Measurements from ENCODE around the gene PEAK1. TPM values are rescaled to one million over a fixed set of nuclear protein-coding genes. Genes with fewer than 3 reads are reported as not detected.
A peak's percentile ranks its signal among the peaks of the same experiment; 100 is the strongest.

Gene PEAK1
- total and polyA plus RNA-seq, 10 of the 15 experiments (the other 5 are each of a cell fraction or from before 2014, with no cell fraction given), result 0.62 to 24.2 (median 11.2) TPM

DNA sequence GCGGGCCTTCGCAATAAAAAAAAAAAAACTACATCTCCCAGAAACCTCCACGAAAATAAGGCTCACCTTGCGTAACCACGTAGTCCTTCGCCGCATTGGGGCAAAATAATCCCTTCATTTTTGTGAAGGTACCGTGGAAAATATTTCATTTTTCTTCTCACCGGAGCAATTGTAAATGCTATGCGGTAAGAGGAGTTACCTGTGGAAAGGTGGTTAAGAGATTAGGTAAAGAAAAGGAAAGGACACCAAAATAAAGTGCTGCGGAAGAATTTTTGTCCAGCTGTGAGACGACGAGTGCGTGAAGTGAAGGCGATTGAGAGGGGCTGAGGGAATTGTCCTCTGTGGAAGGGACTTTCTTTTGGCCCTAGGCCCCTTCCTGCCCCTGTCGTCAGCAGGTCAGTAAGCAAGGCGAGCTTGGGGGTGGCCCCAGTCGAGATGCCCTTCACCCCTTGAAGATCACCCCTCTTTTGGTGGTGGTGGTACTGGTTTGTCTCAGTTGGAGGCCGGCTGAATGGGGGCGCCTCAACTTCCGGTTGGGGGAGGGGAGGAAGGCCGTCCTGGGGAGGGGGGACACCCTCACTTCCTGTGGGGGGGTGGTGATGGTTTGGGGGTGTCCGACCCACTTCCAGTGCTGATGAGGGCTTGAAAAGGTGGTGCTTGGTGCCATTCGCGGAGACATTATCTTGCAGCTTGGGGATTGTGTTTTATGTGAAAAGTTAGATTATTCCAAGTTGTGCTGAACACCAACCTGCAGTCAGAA, 886 bp upstream of the PEAK1 start, which contains the start of gene HMG20A (continued):
- TF ChIP-seq, protein P1, sequence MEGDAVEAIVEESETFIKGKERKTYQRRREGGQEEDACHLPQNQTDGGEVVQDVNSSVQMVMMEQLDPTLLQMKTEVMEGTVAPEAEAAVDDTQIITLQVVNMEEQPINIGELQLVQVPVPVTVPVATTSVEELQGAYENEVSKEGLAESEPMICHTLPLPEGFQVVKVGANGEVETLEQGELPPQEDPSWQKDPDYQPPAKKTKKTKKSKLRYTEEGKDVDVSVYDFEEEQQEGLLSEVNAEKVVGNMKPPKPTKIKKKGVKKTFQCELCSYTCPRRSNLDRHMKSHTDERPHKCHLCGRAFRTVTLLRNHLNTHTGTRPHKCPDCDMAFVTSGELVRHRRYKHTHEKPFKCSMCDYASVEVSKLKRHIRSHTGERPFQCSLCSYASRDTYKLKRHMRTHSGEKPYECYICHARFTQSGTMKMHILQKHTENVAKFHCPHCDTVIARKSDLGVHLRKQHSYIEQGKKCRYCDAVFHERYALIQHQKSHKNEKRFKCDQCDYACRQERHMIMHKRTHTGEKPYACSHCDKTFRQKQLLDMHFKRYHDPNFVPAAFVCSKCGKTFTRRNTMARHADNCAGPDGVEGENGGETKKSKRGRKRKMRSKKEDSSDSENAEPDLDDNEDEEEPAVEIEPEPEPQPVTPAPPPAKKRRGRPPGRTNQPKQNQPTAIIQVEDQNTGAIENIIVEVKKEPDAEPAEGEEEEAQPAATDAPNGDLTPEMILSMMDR (IDR thresholded peaks at IDR 0.05 in 2 of 3, conservative IDR thresholded peaks at IDR 0.05 in 1 of 3; ENCODE audit: control insufficient read depth in 2 of 3, extremely low read depth in 1 of 3, insufficient read depth in 1 of 3, low read depth in 3 of 3, low read length in 3 of 3), result no peak
- TF ChIP-seq TCF12 (IDR thresholded peaks at IDR 0.05; ENCODE audit: low read depth, low read length) (0 out of 2 replicates have a peak, but pooled peaks have one; percentile 26), SUPT20H (IDR thresholded peaks at IDR 0.05; ENCODE audit: borderline replicate concordance, control insufficient read depth, low read depth, low read length) (no peak), CREB1 (IDR thresholded peaks at IDR 0.05; ENCODE audit: low read depth) (peak; percentile 89), POLR2AphosphoS5 (IDR thresholded peaks at IDR 0.05; ENCODE audit: low read length) (peak; percentile 87), HDAC6 (IDR thresholded peaks at IDR 0.05; ENCODE audit: unreplicated experiment) (no peak), TBL1XR1 (IDR thresholded peaks at IDR 0.05; ENCODE audit: low read depth, low read length) (no peak), SRF (IDR thresholded peaks at IDR 0.05; ENCODE audit: low read depth in 2 of 2, low read length in 2 of 2) (peak in 1 of 2 experiments; percentile 4; a peak in 1 of 4 replicates), TARDBP (IDR thresholded peaks at IDR 0.05; ENCODE audit: borderline replicate concordance) (peak; percentile 89), EZH2 (IDR thresholded peaks at IDR 0.05; ENCODE audit: borderline replicate concordance, control insufficient read depth, low read depth, low read length) (no peak), MEF2A (IDR thresholded peaks at IDR 0.05; ENCODE audit: insufficient read depth, low read depth, low read length) (0 out of 2 replicates have a peak, but pooled peaks have one; percentile 21), WRNIP1 (IDR thresholded peaks at IDR 0.05; ENCODE audit: borderline replicate concordance, low read depth, low read length) (no peak), PAX8 (IDR thresholded peaks at IDR 0.05) (no peak), ZZZ3 (IDR thresholded peaks at IDR 0.05; ENCODE audit: control insufficient read depth, insufficient read length, low read depth) (no peak), NR2C1 (IDR thresholded peaks at IDR 0.05) (peak; percentile 84), SMC3 (IDR thresholded peaks at IDR 0.05; ENCODE audit: borderline replicate concordance, low read length) (no peak), KLF5 (IDR thresholded peaks at IDR 0.05; ENCODE audit: partially characterized antibody) (peak; percentile 33)
- TF ChIP-seq, protein P2, sequence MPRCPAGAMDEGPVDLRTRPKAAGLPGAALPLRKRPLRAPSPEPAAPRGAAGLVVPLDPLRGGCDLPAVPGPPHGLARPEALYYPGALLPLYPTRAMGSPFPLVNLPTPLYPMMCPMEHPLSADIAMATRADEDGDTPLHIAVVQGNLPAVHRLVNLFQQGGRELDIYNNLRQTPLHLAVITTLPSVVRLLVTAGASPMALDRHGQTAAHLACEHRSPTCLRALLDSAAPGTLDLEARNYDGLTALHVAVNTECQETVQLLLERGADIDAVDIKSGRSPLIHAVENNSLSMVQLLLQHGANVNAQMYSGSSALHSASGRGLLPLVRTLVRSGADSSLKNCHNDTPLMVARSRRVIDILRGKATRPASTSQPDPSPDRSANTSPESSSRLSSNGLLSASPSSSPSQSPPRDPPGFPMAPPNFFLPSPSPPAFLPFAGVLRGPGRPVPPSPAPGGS (IDR thresholded peaks at IDR 0.05; ENCODE audit: borderline replicate concordance, insufficient read depth, low read depth, low read length, poor library complexity, severe bottlenecking), result no peak
- TF ChIP-seq, protein P3, sequence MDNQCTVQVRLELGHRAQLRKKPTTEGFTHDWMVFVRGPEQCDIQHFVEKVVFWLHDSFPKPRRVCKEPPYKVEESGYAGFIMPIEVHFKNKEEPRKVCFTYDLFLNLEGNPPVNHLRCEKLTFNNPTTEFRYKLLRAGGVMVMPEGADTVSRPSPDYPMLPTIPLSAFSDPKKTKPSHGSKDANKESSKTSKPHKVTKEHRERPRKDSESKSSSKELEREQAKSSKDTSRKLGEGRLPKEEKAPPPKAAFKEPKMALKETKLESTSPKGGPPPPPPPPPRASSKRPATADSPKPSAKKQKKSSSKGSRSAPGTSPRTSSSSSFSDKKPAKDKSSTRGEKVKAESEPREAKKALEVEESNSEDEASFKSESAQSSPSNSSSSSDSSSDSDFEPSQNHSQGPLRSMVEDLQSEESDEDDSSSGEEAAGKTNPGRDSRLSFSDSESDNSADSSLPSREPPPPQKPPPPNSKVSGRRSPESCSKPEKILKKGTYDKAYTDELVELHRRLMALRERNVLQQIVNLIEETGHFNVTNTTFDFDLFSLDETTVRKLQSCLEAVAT (IDR thresholded peaks at IDR 0.05), result peak; percentile 96
- TF ChIP-seq, protein P4, sequence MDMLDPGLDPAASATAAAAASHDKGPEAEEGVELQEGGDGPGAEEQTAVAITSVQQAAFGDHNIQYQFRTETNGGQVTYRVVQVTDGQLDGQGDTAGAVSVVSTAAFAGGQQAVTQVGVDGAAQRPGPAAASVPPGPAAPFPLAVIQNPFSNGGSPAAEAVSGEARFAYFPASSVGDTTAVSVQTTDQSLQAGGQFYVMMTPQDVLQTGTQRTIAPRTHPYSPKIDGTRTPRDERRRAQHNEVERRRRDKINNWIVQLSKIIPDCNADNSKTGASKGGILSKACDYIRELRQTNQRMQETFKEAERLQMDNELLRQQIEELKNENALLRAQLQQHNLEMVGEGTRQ (IDR thresholded peaks at IDR 0.05; ENCODE audit: borderline replicate concordance, low read depth, low read length), result no peak

Measured in GM12878 (cell line).